B cell (primary cell): ENCODE results near the gene PCDHB7. TPM values are rescaled to one million over a fixed set of nuclear protein-coding genes. Genes with fewer than 3 reads are reported as not detected.
"Not testable (repeated sequence)": the region's sequence is repeated elsewhere in the genome, so short reads cannot be mapped to it uniquely, and the experiment has no call there.

Source experiments
- ATAC-seq: fragments of 200-7000 bp; cut with Tn5 transposase; one replicate; pipeline ENCODE4 v1.10.0; 2021; ENCODE audit warnings: low read depth, mild to moderate bottlenecking, moderate number of reproducible peaks, moderate library complexity
- CTCF ChIA-PET: fragments of 350-600 bp; sonication (Branson Sonifier 250); formaldehyde crosslinking; loops from one replicate; lab custom pipeline; 2021; ENCODE audit warnings: antibody characterized with exemption, inconsistent platforms; lab: Charles Lee
- POLR2A ChIA-PET: fragments of 350-600 bp; sonication (Branson Sonifier 250); formaldehyde crosslinking; loops from one replicate; lab custom pipeline; 2021; ENCODE audit warnings: antibody characterized with exemption; lab: Charles Lee
- DNase-seq: peaks from one replicate; pipeline ENCODE4 v3.0.0; 2013
- H2AFZ ChIP-seq: 2 replicates; pipeline ENCODE4 v1.6.1; 2012; ENCODE audit warnings: mild to moderate bottlenecking, low read depth, low read length; ENCODE audit not compliant: insufficient read depth, poor library complexity, severe bottlenecking
- H3K27ac ChIP-seq, 2 donors: 1 replicate in 1 of 2; 2 replicates in 1 of 2; pipeline ENCODE4 v1.5.1; 2012 to 2013; ENCODE audit warnings: low read length in 2 of 2, mild to moderate bottlenecking in 2 of 2, moderate library complexity in 1 of 2
- H3K27me3 ChIP-seq, 4 experiments: fragments of 200-600 bp in 1 of 4; sonication (generic) in 1 of 4; replicated peaks in 1 of 4; 1 replicate in 2 of 4; 2 replicates in 2 of 4; pipeline versions ENCODE4 v1.6.1 to v1.7.0; 2013 to 2016; ENCODE audit warnings: low read length in 3 of 4, mild to moderate bottlenecking in 2 of 4, mixed read lengths in 1 of 4, moderate library complexity in 1 of 4; ENCODE audit not compliant: insufficient read depth in 4 of 4, control insufficient read depth in 3 of 4; ENCODE audit errors: control extremely low read depth in 1 of 4
- H3K36me3 ChIP-seq, 2 experiments: replicated peaks in 1 of 2; 1 replicate in 1 of 2; 2 replicates in 1 of 2; pipeline versions ENCODE4 v1.6.1 to v1.7.1; 2013; ENCODE audit warnings: low read length in 1 of 2; ENCODE audit not compliant: insufficient read depth in 2 of 2, control insufficient read depth in 1 of 2; ENCODE audit errors: control extremely low read depth in 1 of 2, extremely low read depth in 1 of 2
- H3K4me1 ChIP-seq, 2 donors: fragments of 200-600 bp in 1 of 2; sonication (generic) in 1 of 2; 1 replicate in 1 of 2; 2 replicates in 1 of 2; pipeline versions ENCODE4 v1.5.1 to v1.6.1; 2013 to 2017; ENCODE audit warnings: low read length in 2 of 2; ENCODE audit not compliant: control insufficient read depth in 2 of 2, insufficient read depth in 2 of 2
- H3K4me2 ChIP-seq: replicated peaks from 2 replicates; pipeline ENCODE3; 2012; ENCODE audit warnings: mild to moderate bottlenecking, low read depth, low read length; ENCODE audit not compliant: poor library complexity, severe bottlenecking
- H3K4me3 ChIP-seq, 5 experiments: fragments of 200-600 bp in 1 of 5; sonication (generic) in 1 of 5; 1 replicate in 3 of 5; 2 replicates in 2 of 5; pipeline versions ENCODE4 v1.5.1 to v1.7.0; 2011 to 2016; ENCODE audit warnings: low read length in 4 of 5, mild to moderate bottlenecking in 4 of 5, low read depth in 2 of 5, control low read depth in 1 of 5, moderate library complexity in 1 of 5; ENCODE audit not compliant: insufficient read depth in 1 of 5; ENCODE audit errors: control extremely low read depth in 1 of 5, extremely low read depth in 1 of 5
- H3K79me2 ChIP-seq: fragments of 200-600 bp; sonication (generic); one replicate; pipeline ENCODE4 v1.6.0; 2016; ENCODE audit warnings: low read length; ENCODE audit not compliant: control insufficient read depth, insufficient read depth
- H3K9ac ChIP-seq: fragments of 200-600 bp; sonication (generic); 2 replicates; pipeline ENCODE4 v1.6.1; 2017; ENCODE audit warnings: mild to moderate bottlenecking, low read length, moderate library complexity
- H3K9me3 ChIP-seq, 3 donors: one replicate each; pipeline versions ENCODE4 v1.6.1 to v1.7.1; 2013; ENCODE audit warnings: low read length in 2 of 3; ENCODE audit not compliant: control insufficient read depth in 2 of 3, insufficient read depth in 1 of 3; ENCODE audit errors: control extremely low read depth in 1 of 3
- H4K20me1 ChIP-seq: 2 replicates; pipeline ENCODE4 v1.6.0; 2012; ENCODE audit warnings: mild to moderate bottlenecking, low read length; ENCODE audit not compliant: insufficient read depth, control insufficient read depth, poor library complexity, severe bottlenecking
- H3K27ac Mint-ChIP-seq: one replicate; pipeline ENCODE4 v1.8.0; 2021; ENCODE audit warnings: mixed read lengths
- H3K27me3 Mint-ChIP-seq: one replicate; pipeline ENCODE4 v1.8.0; 2021; ENCODE audit warnings: mixed read lengths
- H3K4me1 Mint-ChIP-seq: one replicate; pipeline ENCODE4 v1.8.0; 2021; ENCODE audit warnings: mixed read lengths
- H3K4me3 Mint-ChIP-seq: one replicate; pipeline ENCODE4 v1.8.0; 2021; ENCODE audit warnings: mixed read lengths
- H3K9me3 Mint-ChIP-seq: one replicate; pipeline ENCODE4 v1.8.0; 2022; ENCODE audit warnings: mixed read lengths; ENCODE audit not compliant: insufficient read depth
- EZH2 ChIP-seq: IDR thresholded peaks from 2 replicates; pipeline ENCODE4 v1.6.1; 2012; ENCODE audit warnings: borderline replicate concordance, low read depth, mild to moderate bottlenecking, moderate library complexity, low read length; ENCODE audit not compliant: insufficient read depth, poor library complexity, severe bottlenecking
- WGBS: methylation state at CpG from one replicate; pipeline ENCODE4 v1.1.5; 2013; ENCODE audit warnings: missing lambda C conversion rate; ENCODE audit not compliant: insufficient coverage; 5-methylcytosine and 5-hydroxymethylcytosine counted together
- intact Hi-C: fragments of 100-400 bp; cut with micrococcal nuclease; formaldehyde crosslinking; loops from one replicate; pipeline ENCODE4 v1.10.0; 2022
- polyA plus RNA-seq: library from polyadenylated mRNA; depleted of rRNA; stranded (reverse); fragments of >200 nt; gene quantifications from 2 replicates; pipeline ENCODE4 v1.2.3, GENCODE V29; 2012
- total RNA-seq, 2 donors: library from RNA; stranded (reverse); fragments of 120-200 nt in 1 of 2; gene quantifications; 1 replicate in 1 of 2; 2 replicates in 1 of 2; pipeline versions ENCODE4 v1.2.3 to v1.2.4, GENCODE V29; 2013 to 2022
- TF ChIP-seq, protein P1 (sequence below): fragments of 200-600 bp; IDR thresholded peaks from one replicate; pipeline ENCODE4 v1.8.0; 2022; ENCODE audit warnings: antibody characterized with exemption, mild to moderate bottlenecking

Gene PCDHB7
- total and polyA plus RNA-seq, 2 donors (not counting 1 experiment from before 2014, with no cell fraction given) = not detected

GRCh38 chr5:141174291-141175104 lies 2.1 kb downstream of the PCDHB7 start:
- H2AFZ ChIP-seq, H3K4me3 ChIP-seq, DNase-seq, ATAC-seq, H3K4me1 Mint-ChIP-seq, H3K27me3 Mint-ChIP-seq, H3K9ac ChIP-seq, intact Hi-C loops, H3K4me1 ChIP-seq, H3K4me3 Mint-ChIP-seq, POLR2A ChIA-PET, H3K4me2 ChIP-seq, H3K9me3 Mint-ChIP-seq, H3K27ac ChIP-seq, H4K20me1 ChIP-seq, H3K79me2 ChIP-seq, H3K27me3 ChIP-seq, H3K36me3 ChIP-seq, CTCF ChIA-PET, H3K27ac Mint-ChIP-seq: not testable (repeated sequence)
- WGBS = 57% methylated on average over 63 of the region's 79 CpGs
- H3K9me3 ChIP-seq = peaks cover 2 to 26% (median 3%) of the 10 kb centered on the region in 3 donors

DNA sequence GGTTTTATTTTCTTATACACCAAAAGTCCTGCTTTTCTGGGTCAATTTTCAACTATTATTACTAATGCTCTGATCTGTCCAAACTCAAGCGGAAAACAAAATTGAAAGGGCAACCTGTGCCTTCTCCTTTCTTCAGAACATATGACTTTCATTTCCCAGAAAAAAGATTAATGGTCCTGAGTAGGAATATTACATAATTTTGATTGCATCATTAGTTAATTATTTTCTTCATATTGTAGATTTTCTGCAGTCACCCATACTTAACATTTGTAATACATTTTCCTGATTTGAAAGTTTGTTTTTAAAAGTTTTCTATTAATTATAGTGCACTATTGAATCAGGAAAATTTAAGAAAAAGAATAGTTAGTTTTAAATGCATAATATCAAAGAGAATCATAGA lies 3.5 kb downstream of the PCDHB7 start:
- Histone ChIP-seq H2AFZ (no peak overlapping the region), H3K4me3 (no peak overlapping the region), H3K27ac (no peak overlapping the region), H3K9me3 (peaks cover 2 to 33% (median 3%) of the 10 kb centered on the region in 3 donors), H4K20me1 (no peaks in the 10 kb centered on the region), H3K9ac (no peak overlapping the region), H3K4me2 (no peak overlapping the region), H3K4me1 (peaks cover 0 to 4% of the 10 kb centered on the region in 2 donors), H3K79me2 (no peaks in the 10 kb centered on the region), H3K27me3 (peaks cover 0 to 5% (median 0%) of the 10 kb centered on the region in 4 experiments), H3K36me3 (no peaks in the 10 kb centered on the region)
- CTCF ChIA-PET = no interaction called here
- Mint-ChIP-seq H3K4me1 (peaks cover 2% of the 10 kb centered on the region), H3K4me3 (no peak overlapping the region), H3K27me3 (no peaks in the 10 kb centered on the region), H3K27ac (no peak overlapping the region), H3K9me3 (peaks cover 2% of the 10 kb centered on the region)
- intact Hi-C loops = no loop called here
- no CpG with 5 or more reads among the region's 1 CpG for WGBS
- TF ChIP-seq, protein P1, sequence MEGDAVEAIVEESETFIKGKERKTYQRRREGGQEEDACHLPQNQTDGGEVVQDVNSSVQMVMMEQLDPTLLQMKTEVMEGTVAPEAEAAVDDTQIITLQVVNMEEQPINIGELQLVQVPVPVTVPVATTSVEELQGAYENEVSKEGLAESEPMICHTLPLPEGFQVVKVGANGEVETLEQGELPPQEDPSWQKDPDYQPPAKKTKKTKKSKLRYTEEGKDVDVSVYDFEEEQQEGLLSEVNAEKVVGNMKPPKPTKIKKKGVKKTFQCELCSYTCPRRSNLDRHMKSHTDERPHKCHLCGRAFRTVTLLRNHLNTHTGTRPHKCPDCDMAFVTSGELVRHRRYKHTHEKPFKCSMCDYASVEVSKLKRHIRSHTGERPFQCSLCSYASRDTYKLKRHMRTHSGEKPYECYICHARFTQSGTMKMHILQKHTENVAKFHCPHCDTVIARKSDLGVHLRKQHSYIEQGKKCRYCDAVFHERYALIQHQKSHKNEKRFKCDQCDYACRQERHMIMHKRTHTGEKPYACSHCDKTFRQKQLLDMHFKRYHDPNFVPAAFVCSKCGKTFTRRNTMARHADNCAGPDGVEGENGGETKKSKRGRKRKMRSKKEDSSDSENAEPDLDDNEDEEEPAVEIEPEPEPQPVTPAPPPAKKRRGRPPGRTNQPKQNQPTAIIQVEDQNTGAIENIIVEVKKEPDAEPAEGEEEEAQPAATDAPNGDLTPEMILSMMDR = no peak
- no peak for TF ChIP-seq EZH2
- ATAC-seq = no peak
- POLR2A ChIA-PET = no interaction called here
- DNase-seq = no peak

GRCh38 chr5:141177577-141178191 lies 5.2 kb downstream of the PCDHB7 start, which contains the start of gene PCDHB8:
TSS of gene PCDHB8 (plus strand) at chr5:141177790. CDS start at chr5:141178035, 245 bp downstream.
- H3K4me3 ChIP-seq, H3K27ac Mint-ChIP-seq, H3K9ac ChIP-seq, H3K9me3 Mint-ChIP-seq, H3K4me1 ChIP-seq, H3K4me1 Mint-ChIP-seq, ATAC-seq, H2AFZ ChIP-seq, H4K20me1 ChIP-seq, intact Hi-C loops, POLR2A ChIA-PET, H3K27ac ChIP-seq, H3K4me2 ChIP-seq, DNase-seq, H3K4me3 Mint-ChIP-seq, H3K79me2 ChIP-seq, H3K36me3 ChIP-seq: not testable (repeated sequence)
- Histone ChIP-seq H3K27me3 (peaks cover 0 to 11% (median 5%) of the 10 kb centered on the region in 4 experiments), H3K9me3 (peaks cover 2 to 36% (median 3%) of the 10 kb centered on the region in 3 donors)
- 41% methylated on average over 6 of the region's 18 CpGs for WGBS
- H3K27me3 Mint-ChIP-seq = peaks cover 15% of the 10 kb centered on the region
- CTCF ChIA-PET = interaction anchor here (1.0 kb wide), 1 partner anchor 243 kb away, joined by 3 read pairs; the partner anchor contains the start of gene PCDHGA11
